GM23248 (cell line): ENCODE results near the gene MID1IP1. TPM values are rescaled to one million over a fixed set of nuclear protein-coding genes. Genes with fewer than 3 reads are reported as not detected.
A peak's percentile ranks its signal among the peaks of the same experiment; 100 is the strongest.

ENCODE experiments used
- DNase-seq: peaks from one replicate; pipeline ENCODE4 v3.0.0-alpha.2; 2015
- H2AFZ ChIP-seq: fragments of 200-600 bp; sonication (generic); 2 replicates; pipeline ENCODE4 v1.6.1; 2016; ENCODE audit warnings: antibody characterized with exemption
- H3F3A ChIP-seq: fragments of 200-600 bp; sonication (generic); 2 replicates; pipeline ENCODE4 v1.6.1; 2016; ENCODE audit warnings: mild to moderate bottlenecking, antibody characterized with exemption, mixed run types; ENCODE audit not compliant: insufficient read depth
- H3K27ac ChIP-seq: fragments of 200-600 bp; sonication (generic); 2 replicates; pipeline ENCODE4 v1.5.1; 2016; ENCODE audit warnings: mild to moderate bottlenecking
- H3K27me3 ChIP-seq: fragments of 200-600 bp; sonication (generic); replicated peaks from 2 replicates; pipeline ENCODE4 v1.6.1; 2016; ENCODE audit warnings: mild to moderate bottlenecking; ENCODE audit not compliant: insufficient read depth
- H3K36me3 ChIP-seq: fragments of 200-600 bp; sonication (generic); 2 replicates; pipeline ENCODE4 v1.6.1; 2016; ENCODE audit warnings: low read depth, mild to moderate bottlenecking
- H3K4me1 ChIP-seq: fragments of 200-600 bp; sonication (generic); 2 replicates; pipeline ENCODE4 v1.6.1; 2016; ENCODE audit warnings: mild to moderate bottlenecking; ENCODE audit not compliant: insufficient read depth
- H3K4me2 ChIP-seq: fragments of 200-600 bp; sonication (generic); one replicate; pipeline ENCODE4 v1.6.1; 2016; ENCODE audit warnings: mild to moderate bottlenecking; ENCODE audit not compliant: unreplicated experiment
- H3K4me3 ChIP-seq: fragments of 200-600 bp; sonication (generic); 2 replicates; pipeline ENCODE4 v1.5.1; 2016; ENCODE audit warnings: mild to moderate bottlenecking
- H3K79me2 ChIP-seq: fragments of 200-600 bp; sonication (generic); 2 replicates; pipeline ENCODE4 v1.6.1; 2016; ENCODE audit warnings: mild to moderate bottlenecking; ENCODE audit not compliant: insufficient read depth
- H3K9ac ChIP-seq: fragments of 200-600 bp; sonication (generic); 2 replicates; pipeline ENCODE4 v1.6.1; 2016; ENCODE audit warnings: mild to moderate bottlenecking
- H3K9me2 ChIP-seq: fragments of 200-600 bp; sonication (generic); 2 replicates; pipeline ENCODE4 v1.6.1; 2016; ENCODE audit warnings: mixed run types, mild to moderate bottlenecking, moderate library complexity; ENCODE audit not compliant: insufficient read depth
- H3K9me3 ChIP-seq: fragments of 200-600 bp; sonication (generic); one replicate; pipeline ENCODE4 v1.6.1; 2017; ENCODE audit warnings: low read depth
- H4K20me1 ChIP-seq: fragments of 200-600 bp; sonication (generic); 2 replicates; pipeline ENCODE4 v1.6.0; 2016; ENCODE audit not compliant: insufficient read depth
- EZH2 ChIP-seq: fragments of 200-600 bp; sonication (generic); IDR thresholded peaks from 2 replicates; pipeline ENCODE4 v1.6.1; 2018; ENCODE audit warnings: antibody characterized with exemption, mild to moderate bottlenecking; ENCODE audit not compliant: insufficient read depth, poor library complexity, severe bottlenecking
- EZH2phosphoT487 ChIP-seq: fragments of 200-600 bp; sonication (generic); IDR thresholded peaks from 2 replicates; pipeline ENCODE4 v1.6.1; 2018; ENCODE audit warnings: antibody characterized with exemption, moderate library complexity, mild to moderate bottlenecking, low read depth; ENCODE audit not compliant: insufficient read depth
- WGBS, 2 experiments: methylation state at CpG; one replicate each; pipeline ENCODE4 v1.1.6; 2015 to 2017; ENCODE audit warnings: low lambda C conversion rate in 2 of 2, low coverage in 1 of 2; ENCODE audit errors: missing lambda C conversion rate in 2 of 2; 5-methylcytosine and 5-hydroxymethylcytosine counted together
- in situ Hi-C: fragments of 300-500 bp; cut with MboI; formaldehyde crosslinking; loops from 2 replicates; pipeline ENCODE4 v1.15.0; 2020
- polyA plus RNA-seq: library from polyadenylated mRNA; unstranded; fragments of >200 nt; fragmentation: Nextera tagmentation; extraction: Ambion mirVana; gene quantifications from 2 replicates; pipeline ENCODE4 v1.2.1, GENCODE V29; 2016
- total RNA-seq: library from RNA; depleted of rRNA; stranded (reverse); fragments of >200 nt; shearing (Covaris generic); gene quantifications from 2 replicates; pipeline ENCODE4 v1.2.3, GENCODE V29; 2014

Gene MID1IP1
- total and polyA plus RNA-seq, 2 experiments from 2014 or later: 4.8 to 41.9 TPM

GRCh38 chrX:38819163-38819562 is 17.9 kb downstream of the MID1IP1 start:
- no peak overlapping the region for H3K9ac ChIP-seq
- H3K36me3 ChIP-seq: no peaks in the 10 kb centered on the region
- no peaks in the 10 kb centered on the region for H3K27me3 ChIP-seq
- H2AFZ ChIP-seq: no peak overlapping the region
- TF ChIP-seq EZH2phosphoT487 (no peak), EZH2 (no peak)
- 100% methylated on average over 1 of the region's 1 CpG for WGBS, 2 experiments
- H3K79me2 ChIP-seq: no peaks in the 10 kb centered on the region
- H3K4me1 ChIP-seq: peaks cover 15% of the 10 kb centered on the region
- no peak overlapping the region for H3K4me2 ChIP-seq
- in situ Hi-C loops: no loop called here
- no peaks in the 10 kb centered on the region for H3K9me3 ChIP-seq
- no peak overlapping the region for H3K27ac ChIP-seq
- H3K9me2 ChIP-seq: no peaks in the 10 kb centered on the region
- H4K20me1 ChIP-seq: no peaks in the 10 kb centered on the region
- H3K4me3 ChIP-seq: no peak overlapping the region
- no peaks in the 10 kb centered on the region for H3F3A ChIP-seq
- no peak for DNase-seq

- TF ChIP-seq EZH2phosphoT487 (no peak), EZH2 (no peak)
- H3K9ac ChIP-seq: no peak overlapping the region
- H2AFZ ChIP-seq: no peak overlapping the region
- H3K4me1 ChIP-seq: peaks cover 15% of the 10 kb centered on the region
- no peaks in the 10 kb centered on the region for H3K36me3 ChIP-seq
- no peaks in the 10 kb centered on the region for H3F3A ChIP-seq
- no peaks in the 10 kb centered on the region for H4K20me1 ChIP-seq
- no peaks in the 10 kb centered on the region for H3K27me3 ChIP-seq
- H3K79me2 ChIP-seq: no peaks in the 10 kb centered on the region
- no peak for DNase-seq
- H3K9me3 ChIP-seq: no peaks in the 10 kb centered on the region
- no peaks in the 10 kb centered on the region for H3K9me2 ChIP-seq
- no peak overlapping the region for H3K27ac ChIP-seq
- in situ Hi-C loops: no loop called here
- WGBS, 2 experiments: 57 to 83% methylated on average over 1 of the region's 1 CpG
- no peak overlapping the region for H3K4me3 ChIP-seq
- H3K4me2 ChIP-seq: no peak overlapping the region
Measured at GRCh38 chrX:38819709-38820108, 18.4 kb downstream of the MID1IP1 start.

- Histone ChIP-seq H3F3A (no peaks in the 10 kb centered on the region), H3K79me2 (no peaks in the 10 kb centered on the region), H3K4me2 (no peak overlapping the region), H3K27ac (no peak overlapping the region), H3K4me3 (no peak overlapping the region), H3K9ac (no peak overlapping the region), H3K9me2 (no peaks in the 10 kb centered on the region), H3K4me1 (peaks cover 15% of the 10 kb centered on the region), H4K20me1 (no peaks in the 10 kb centered on the region), H3K9me3 (no peaks in the 10 kb centered on the region), H3K27me3 (no peaks in the 10 kb centered on the region), H2AFZ (no peak overlapping the region), H3K36me3 (no peaks in the 10 kb centered on the region)
- DNase-seq: peak; percentile 19
- WGBS, 2 experiments: 51 to 55% methylated on average over 2 of the region's 2 CpGs
- no peak for TF ChIP-seq EZH2
- in situ Hi-C loops: no loop called here
Measured at GRCh38 chrX:38820751-38821150, 19.5 kb downstream of the MID1IP1 start.

GRCh38 chrX:38824176-38824575 is 22.9 kb downstream of the MID1IP1 start:
- Histone ChIP-seq H3K4me1 (no peaks in the 10 kb centered on the region), H3K9me2 (no peaks in the 10 kb centered on the region), H3K4me2 (no peak overlapping the region), H3K27ac (no peak overlapping the region), H2AFZ (no peak overlapping the region), H3K27me3 (no peaks in the 10 kb centered on the region), H3K36me3 (no peaks in the 10 kb centered on the region), H3K9ac (no peak overlapping the region), H3K4me3 (no peak overlapping the region), H3F3A (no peaks in the 10 kb centered on the region), H3K9me3 (no peaks in the 10 kb centered on the region), H4K20me1 (no peaks in the 10 kb centered on the region), H3K79me2 (no peaks in the 10 kb centered on the region)
- in situ Hi-C loops: no loop called here
- 14 to 16% methylated on average over 2 of the region's 2 CpGs for WGBS, 2 experiments
- no peak for TF ChIP-seq EZH2phosphoT487
- TF ChIP-seq EZH2: no peak
- DNase-seq: no peak

GRCh38 chrX:38831949-38832348 is 30.7 kb downstream of the MID1IP1 start:
- H3K9me3 ChIP-seq: no peaks in the 10 kb centered on the region
- no peak overlapping the region for H3K27ac ChIP-seq
- no peak overlapping the region for H2AFZ ChIP-seq
- H3F3A ChIP-seq: no peaks in the 10 kb centered on the region
- DNase-seq: no peak
- no peaks in the 10 kb centered on the region for H3K9me2 ChIP-seq
- H3K27me3 ChIP-seq: no peaks in the 10 kb centered on the region
- no peak overlapping the region for H3K4me3 ChIP-seq
- no peak overlapping the region for H3K9ac ChIP-seq
- no peaks in the 10 kb centered on the region for H3K4me1 ChIP-seq
- WGBS, 2 experiments: 75 to 81% methylated on average over 2 of the region's 2 CpGs
- no peaks in the 10 kb centered on the region for H4K20me1 ChIP-seq
- no peak overlapping the region for H3K4me2 ChIP-seq
- no peaks in the 10 kb centered on the region for H3K36me3 ChIP-seq
- H3K79me2 ChIP-seq: no peaks in the 10 kb centered on the region
- TF ChIP-seq EZH2: no peak
- TF ChIP-seq EZH2phosphoT487: no peak
- in situ Hi-C loops: no loop called here
